Gastrocnemius medialis (tissue), 4 donors: Measurements from ENCODE around the gene SLC28A2. TPM values are rescaled to one million over a fixed set of nuclear protein-coding genes. Genes with fewer than 3 reads are reported as not detected.
A peak's percentile ranks its signal among the peaks of the same experiment; 100 is the strongest.

Source experiments
- ATAC-seq, 2 donors: fragments of 150-250 bp; one replicate each; pipeline ENCODE4 v1.9.1; 2016
- DNase-seq, 2 donors: peaks; one replicate each; pipeline ENCODE4 v3.0.0-alpha.2; 2019
- H3K27ac ChIP-seq, 4 donors: fragments of 200-600 bp; sonication (generic); 1 replicate in 1 of 4; 2 replicates in 3 of 4; pipeline ENCODE4 v1.5.1; 2016 to 2018; ENCODE audit warnings: mild to moderate bottlenecking in 2 of 4, moderate library complexity in 1 of 4
- H3K27me3 ChIP-seq, 3 donors: fragments of 200-600 bp; sonication (generic) in 2 of 3; 1 replicate in 1 of 3; 2 replicates in 2 of 3; pipeline versions ENCODE4 v1.5.1 to v1.6.0; 2016 to 2019; ENCODE audit warnings: mild to moderate bottlenecking in 1 of 3, moderate library complexity in 1 of 3
- H3K36me3 ChIP-seq, 2 donors: fragments of 200-600 bp; sonication (generic) in 1 of 2; one replicate each; pipeline ENCODE4 v1.5.1; 2017 to 2018
- H3K4me1 ChIP-seq, 2 donors: fragments of 200-600 bp; sonication (generic) in 1 of 2; one replicate each; pipeline ENCODE4 v1.5.1; 2016 to 2017; ENCODE audit warnings: mild to moderate bottlenecking in 2 of 2
- H3K4me3 ChIP-seq, 4 donors: fragments of 200-600 bp; sonication (generic) in 3 of 4; 1 replicate in 1 of 4; 2 replicates in 3 of 4; pipeline ENCODE4 v1.5.1; 2016 to 2019; ENCODE audit warnings: mild to moderate bottlenecking in 2 of 4
- H3K9me3 ChIP-seq, 3 donors: fragments of 200-600 bp; sonication (generic) in 2 of 3; 1 replicate in 1 of 3; 2 replicates in 2 of 3; pipeline ENCODE4 v1.5.1; 2016 to 2019
- CTCF ChIP-seq, 5 experiments: fragments of 450-650 bp in 3 of 5; fragments of 200-600 bp in 2 of 5; sonication (generic) in 2 of 5; IDR thresholded peaks in 4 of 5; conservative IDR thresholded peaks in 1 of 5; 1 replicate in 4 of 5; 2 replicates in 1 of 5; pipeline ENCODE4 v1.5.1; 2016 to 2019; ENCODE audit warnings: antibody characterized with exemption in 5 of 5, mild to moderate bottlenecking in 3 of 5, moderate library complexity in 3 of 5
- POLR2A ChIP-seq, 2 donors: fragments of 450-650 bp; IDR thresholded peaks; one replicate each; pipeline ENCODE4 v1.6.1; 2017; ENCODE audit warnings: antibody characterized with exemption in 2 of 2, mild to moderate bottlenecking in 2 of 2, moderate library complexity in 2 of 2
- in situ Hi-C, 4 donors: fragments of 200-750 bp; cut with MboI; loops; one replicate each; pipeline versions ENCODE4 v1.15.0 to v1.8.0; 2017; ENCODE audit warnings: low sequenced_read_pairs in 4 of 4
- intact Hi-C: fragments of 100-400 bp; cut with DNase I; formaldehyde crosslinking; loops from one replicate; pipeline ENCODE4 v1.15.1; 2023; ENCODE audit warnings: low total_unique reads
- total RNA-seq, 4 donors: library from RNA; depleted of rRNA; stranded (reverse); fragments of >200 nt; gene quantifications; one replicate each; pipeline versions ENCODE4 v1.1.0 to v1.2.3, GENCODE V29; 2016

SLC28A2 gene
- total RNA-seq = not detected

- Histone ChIP-seq H3K27me3 (no peaks in the 10 kb centered on the region), H3K27ac (no peak within 1 kb of the TSS), H3K4me3 (no peak within 1 kb of the TSS), H3K9me3 (no peaks in the 10 kb centered on the region), H3K36me3 (no peaks in the 10 kb centered on the region), H3K4me1 (no peaks in the 10 kb centered on the region)
- in situ Hi-C loops = no loop called here
- TF ChIP-seq CTCF (IDR thresholded peaks at IDR 0.05 in 4 of 5, conservative IDR thresholded peaks at IDR 0.05 in 1 of 5) (no peak), POLR2A (IDR thresholded peaks at IDR 0.05) (no peak)
- intact Hi-C loops = no loop called here
- no peak for ATAC-seq
- no peak for DNase-seq
Measured at GRCh38 chr15:45251888-45252287, at the start of gene SLC28A2. Gene SLC28A2 (plus strand): TSS chr15:45252234. CDS start chr15:45253216, 982 bp downstream.

GRCh38 chr15:45203182-45203581, 48.9 kb upstream of the SLC28A2 start:
- TF ChIP-seq POLR2A (IDR thresholded peaks at IDR 0.05) (no peak), CTCF (IDR thresholded peaks at IDR 0.05 in 4 of 5, conservative IDR thresholded peaks at IDR 0.05 in 1 of 5) (no peak)
- H3K9me3 ChIP-seq = no peaks in the 10 kb centered on the region
- H3K4me1 ChIP-seq = peaks cover 0 to 3% of the 10 kb centered on the region in 2 donors
- no peaks in the 10 kb centered on the region for H3K36me3 ChIP-seq
- no peaks in the 10 kb centered on the region for H3K27me3 ChIP-seq
- peak overlapping the region in 1 of 4 donors; percentile 9 for H3K27ac ChIP-seq
- ATAC-seq (no peak), DNase-seq (no peak)
- intact Hi-C loops = loop anchor here (5.0 kb wide), 1 partner anchor 666 kb away; the partner anchor contains the start of gene EIF3J
- in situ Hi-C loops = no loop called here
- H3K4me3 ChIP-seq = no peak overlapping the region

- H3K27ac ChIP-seq = no peak overlapping the region
- intact Hi-C loops = no loop called here
- H3K9me3 ChIP-seq = no peaks in the 10 kb centered on the region
- H3K36me3 ChIP-seq = no peaks in the 10 kb centered on the region
- TF ChIP-seq CTCF (IDR thresholded peaks at IDR 0.05 in 4 of 5, conservative IDR thresholded peaks at IDR 0.05 in 1 of 5) = peak; percentile 42 to 70 (median 55)
- no peak for TF ChIP-seq POLR2A (IDR thresholded peaks at IDR 0.05)
- H3K27me3 ChIP-seq = no peaks in the 10 kb centered on the region
- in situ Hi-C loops = no loop called here
- ATAC-seq (no peak), DNase-seq (peak in 1 of 2 donors; percentile 33)
- no peaks in the 10 kb centered on the region for H3K4me1 ChIP-seq
- no peak overlapping the region for H3K4me3 ChIP-seq
Measured at GRCh38 chr15:45205192-45205591, 46.8 kb upstream of the SLC28A2 start.

- no peak for TF ChIP-seq POLR2A (IDR thresholded peaks at IDR 0.05)
- no peak for TF ChIP-seq CTCF (IDR thresholded peaks at IDR 0.05 in 4 of 5, conservative IDR thresholded peaks at IDR 0.05 in 1 of 5)
- H3K36me3 ChIP-seq = no peaks in the 10 kb centered on the region
- H3K27ac ChIP-seq = no peak overlapping the region
- H3K4me1 ChIP-seq = no peaks in the 10 kb centered on the region
- in situ Hi-C loops = no loop called here
- ATAC-seq (no peak), DNase-seq (no peak)
- no peaks in the 10 kb centered on the region for H3K9me3 ChIP-seq
- H3K27me3 ChIP-seq = no peaks in the 10 kb centered on the region
- intact Hi-C loops = no loop called here
- H3K4me3 ChIP-seq = no peak overlapping the region
Measured at GRCh38 chr15:45212493-45212892, 39.5 kb upstream of the SLC28A2 start.

GRCh38 chr15:45221053-45221599, 30.9 kb upstream of the SLC28A2 start:
- H3K27ac ChIP-seq = no peak overlapping the region
- no peaks in the 10 kb centered on the region for H3K9me3 ChIP-seq
- ATAC-seq = no peak
- intact Hi-C loops (no loop called here), in situ Hi-C loops (no loop called here)
- H3K4me3 ChIP-seq = no peak overlapping the region
- no peaks in the 10 kb centered on the region for H3K27me3 ChIP-seq
- no peaks in the 10 kb centered on the region for H3K4me1 ChIP-seq
- TF ChIP-seq POLR2A (IDR thresholded peaks at IDR 0.05) (no peak), CTCF (IDR thresholded peaks at IDR 0.05 in 4 of 5, conservative IDR thresholded peaks at IDR 0.05 in 1 of 5) (no peak)
- no peaks in the 10 kb centered on the region for H3K36me3 ChIP-seq
- no peak for DNase-seq
